Activated T-cell treated with anti-CD3 and anti-CD28 coated beads, Interleukin-2, amount 50 U/mL, for 48 hours (primary cell): ENCODE results near the gene GPR42.
"Not testable (repeated sequence)": the region's sequence is repeated elsewhere in the genome, so short reads cannot be mapped to it uniquely, and the experiment has no call there.

Experiments
- DNase-seq, 2 experiments: peaks; one replicate each; pipeline ENCODE4 v3.0.0-alpha.2; 2020

GPR42 gene

GRCh38 chr19:35347171-35347929 lies 23.5 kb upstream of the GPR42 start, which contains the start of gene FFAR1:
Gene FFAR1 (plus strand): TSS chr19:35347902. CDS start chr19:35351552, 3,650 bp downstream.
- peak; percentile 81 to 82 for DNase-seq

- DNase-seq: no peak
Observed at GRCh38 chr19:35347930-35348298, 23.0 kb upstream of the GPR42 start.

GRCh38 chr19:35348911-35349611 lies 21.8 kb upstream of the GPR42 start:
- DNase-seq: peak; percentile 18 to 23

GRCh38 chr19:35349614-35350521 lies 21.0 kb upstream of the GPR42 start:
- peak; percentile 20 to 22 for DNase-seq

- DNase-seq: peak; percentile 22
Observed at GRCh38 chr19:35350591-35350990, 20.3 kb upstream of the GPR42 start.

- no peak for DNase-seq
Observed at GRCh38 chr19:35351411-35352176, 19.3 kb upstream of the GPR42 start.

- DNase-seq: no peak
Observed at GRCh38 chr19:35352177-35352447, 18.8 kb upstream of the GPR42 start.

- DNase-seq: peak; percentile 79 to 82
Observed at GRCh38 chr19:35352448-35353304, 18.2 kb upstream of the GPR42 start.

- peak in 1 of 2 experiments; percentile 10 for DNase-seq
Observed at GRCh38 chr19:35353635-35354034, 17.2 kb upstream of the GPR42 start.

- peak in 1 of 2 experiments; percentile 16 for DNase-seq
Observed at GRCh38 chr19:35354898-35355297, 16.0 kb upstream of the GPR42 start.

- no peak for DNase-seq
Observed at GRCh38 chr19:35355791-35356460, 14.9 kb upstream of the GPR42 start.

GRCh38 chr19:35357867-35358573 lies 12.8 kb upstream of the GPR42 start, which contains the start of gene FFAR3:
Gene FFAR3 (plus strand): TSS chr19:35358460. CDS start chr19:35358891, 431 bp downstream.
- peak in 1 of 2 experiments; percentile 33 for DNase-seq

- not testable (repeated sequence) for DNase-seq
Observed at GRCh38 chr19:35358834-35359233, 12.0 kb upstream of the GPR42 start.

- not testable (repeated sequence) for DNase-seq
Observed at GRCh38 chr19:35359395-35359794, 11.5 kb upstream of the GPR42 start.

GRCh38 chr19:35360081-35360480 lies 10.8 kb upstream of the GPR42 start:
- DNase-seq: not testable (repeated sequence)

GRCh38 chr19:35360880-35361420 lies 9.9 kb upstream of the GPR42 start:
- DNase-seq: no peak

- peak; percentile 10 to 11 for DNase-seq
Observed at GRCh38 chr19:35362261-35363000, 8.4 kb upstream of the GPR42 start.

- peak; percentile 10 to 11 for DNase-seq
Observed at GRCh38 chr19:35363001-35363590, 7.8 kb upstream of the GPR42 start.
